Fibroblast of the aortic adventitia (primary cell): ENCODE measurements around the gene SMC3. TPM values are rescaled to one million over a fixed set of nuclear protein-coding genes. Genes with fewer than 3 reads are reported as not detected.
"Not testable (repeated sequence)": the region's sequence is repeated elsewhere in the genome, so short reads cannot be mapped to it uniquely, and the experiment has no call there.

ENCODE experiments used
- DNase-seq: peaks from one replicate; pipeline ENCODE4 v3.0.0-alpha.2; 2010; ENCODE audit warnings: low read depth
- H3K4me3 ChIP-seq: 2 replicates; pipeline ENCODE4 v1.5.1; 2011; ENCODE audit warnings: low read depth, mild to moderate bottlenecking, control low read depth, low read length, moderate library complexity
- total RNA-seq: library from RNA; depleted of rRNA; stranded (reverse); fragments of >200 nt; gene quantifications from 2 replicates; pipeline ENCODE4 v1.2.3, GENCODE V29; 2012; ENCODE audit warnings: low replicate concordance
- TF ChIP-seq, protein P1 (sequence below): IDR thresholded peaks from 2 replicates; pipeline ENCODE4 v1.5.1; 2011; ENCODE audit warnings: mild to moderate bottlenecking, low read length, control low read depth, inconsistent platforms; ENCODE audit not compliant: insufficient read depth

SMC3 gene
- total RNA-seq, 1 donor: 49.3 TPM

DNA sequence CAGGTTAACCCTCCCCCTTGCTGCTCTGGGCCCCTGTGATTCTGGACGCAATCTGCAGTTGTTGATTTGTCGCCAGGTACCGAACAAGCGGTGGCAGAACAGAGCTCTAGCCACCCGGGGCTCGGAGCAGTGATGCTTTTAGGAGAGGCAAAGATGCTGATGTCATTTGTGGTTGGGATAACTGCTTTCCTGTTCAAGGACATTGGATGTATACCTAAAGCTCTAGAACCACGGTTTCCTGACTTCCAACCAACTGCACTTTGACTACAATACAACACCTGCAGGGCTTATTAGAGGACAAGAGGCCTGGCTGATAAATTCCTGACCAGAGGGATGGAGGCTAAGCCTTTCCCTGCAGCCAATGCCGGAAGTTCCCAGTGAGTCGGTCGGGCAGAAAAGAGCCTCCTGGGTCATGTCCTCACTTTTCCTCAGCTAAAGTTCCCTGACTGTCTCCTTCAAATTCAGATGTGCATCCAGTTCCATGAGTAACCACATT, 70.1 kb downstream of the SMC3 start:
- TF ChIP-seq, protein P1, sequence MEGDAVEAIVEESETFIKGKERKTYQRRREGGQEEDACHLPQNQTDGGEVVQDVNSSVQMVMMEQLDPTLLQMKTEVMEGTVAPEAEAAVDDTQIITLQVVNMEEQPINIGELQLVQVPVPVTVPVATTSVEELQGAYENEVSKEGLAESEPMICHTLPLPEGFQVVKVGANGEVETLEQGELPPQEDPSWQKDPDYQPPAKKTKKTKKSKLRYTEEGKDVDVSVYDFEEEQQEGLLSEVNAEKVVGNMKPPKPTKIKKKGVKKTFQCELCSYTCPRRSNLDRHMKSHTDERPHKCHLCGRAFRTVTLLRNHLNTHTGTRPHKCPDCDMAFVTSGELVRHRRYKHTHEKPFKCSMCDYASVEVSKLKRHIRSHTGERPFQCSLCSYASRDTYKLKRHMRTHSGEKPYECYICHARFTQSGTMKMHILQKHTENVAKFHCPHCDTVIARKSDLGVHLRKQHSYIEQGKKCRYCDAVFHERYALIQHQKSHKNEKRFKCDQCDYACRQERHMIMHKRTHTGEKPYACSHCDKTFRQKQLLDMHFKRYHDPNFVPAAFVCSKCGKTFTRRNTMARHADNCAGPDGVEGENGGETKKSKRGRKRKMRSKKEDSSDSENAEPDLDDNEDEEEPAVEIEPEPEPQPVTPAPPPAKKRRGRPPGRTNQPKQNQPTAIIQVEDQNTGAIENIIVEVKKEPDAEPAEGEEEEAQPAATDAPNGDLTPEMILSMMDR: no peak
- no peak for DNase-seq

DNA sequence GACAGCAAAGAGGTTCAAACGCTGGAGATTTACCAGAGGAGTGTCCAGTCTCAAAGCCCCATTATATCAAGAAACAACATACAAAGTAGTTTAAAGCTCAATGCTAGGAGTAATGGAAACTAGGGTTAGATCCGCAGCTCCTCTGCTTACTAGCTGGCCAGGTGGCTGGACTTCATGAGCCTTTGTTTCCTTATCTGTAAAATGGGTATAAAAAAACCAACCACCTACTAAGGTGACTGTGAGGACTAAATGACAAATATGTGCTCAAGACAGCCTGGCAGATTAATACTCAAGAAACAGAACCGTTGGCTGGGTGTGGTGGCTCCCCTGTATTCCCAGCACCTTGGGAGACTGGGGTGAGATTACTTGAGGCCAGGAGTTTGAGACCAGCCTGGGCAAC, 70.8 kb downstream of the SMC3 start:
- TF ChIP-seq, protein P1: no peak
- H3K4me3 ChIP-seq: no peak overlapping the region
- no peak for DNase-seq

More for the DNA sequence above, 70.1 kb downstream of the SMC3 start:
- H3K4me3 ChIP-seq: no peak overlapping the region

DNA sequence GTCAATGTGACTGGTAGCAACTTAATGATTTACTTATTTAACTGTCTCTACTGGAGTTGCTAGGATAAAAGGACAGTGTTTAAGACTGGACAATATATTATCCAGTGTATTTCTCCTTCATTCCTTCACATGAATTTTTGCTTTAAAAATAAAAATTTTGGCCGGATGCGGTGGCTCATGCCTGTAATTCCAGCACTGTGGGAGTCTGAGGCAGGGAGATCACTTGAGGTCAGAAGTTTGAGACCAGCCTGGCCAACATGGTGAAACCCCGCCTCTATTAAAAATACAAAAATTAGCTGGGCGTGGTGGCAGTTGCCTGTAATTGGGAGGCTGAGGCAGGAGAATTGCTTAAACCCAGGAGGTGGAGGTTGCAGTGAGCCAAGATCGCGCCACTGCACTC, 71.6 kb downstream of the SMC3 start:
- not testable (repeated sequence) for DNase-seq, H3K4me3 ChIP-seq

DNA sequence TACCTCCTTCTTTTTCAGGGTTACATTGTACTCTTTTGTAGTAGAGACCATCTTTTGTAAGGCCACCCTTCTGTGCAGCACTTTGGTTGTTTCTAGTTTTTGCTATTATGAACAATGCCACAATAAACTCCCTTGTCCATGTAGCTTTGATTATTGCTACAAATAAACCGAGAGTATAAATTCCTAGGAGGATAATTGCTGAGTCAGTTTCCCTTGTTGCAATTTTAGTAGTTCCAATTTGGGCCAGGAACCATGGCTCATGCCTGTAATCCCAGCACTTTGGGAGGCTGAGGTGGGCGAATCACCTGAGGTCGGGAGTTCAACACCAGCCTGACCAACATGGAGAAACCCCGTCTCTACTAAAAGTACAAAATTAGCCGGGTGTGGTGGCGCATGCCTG, 72.4 kb downstream of the SMC3 start:
- DNase-seq, H3K4me3 ChIP-seq: not testable (repeated sequence)

DNA sequence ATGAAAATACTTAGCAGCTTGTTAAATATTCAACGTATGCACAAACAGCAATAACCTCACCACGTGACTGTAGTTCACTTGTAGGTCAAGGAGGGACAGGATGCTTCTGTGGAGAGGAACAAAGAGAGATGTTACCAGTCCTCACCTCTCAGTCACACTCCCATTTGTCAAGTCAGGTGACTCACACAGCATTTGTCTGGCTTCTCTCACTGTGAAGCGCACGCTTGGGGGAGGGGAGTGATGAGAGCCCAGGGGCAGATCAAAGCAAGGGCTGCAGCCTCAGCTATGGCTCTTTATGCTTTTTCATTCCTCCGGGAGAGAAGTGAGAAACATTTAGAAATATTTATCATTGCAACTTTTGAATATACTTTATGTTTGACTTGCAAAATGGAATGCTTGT, 73.8 kb downstream of the SMC3 start:
- TF ChIP-seq, protein P1: no peak
- no peak overlapping the region for H3K4me3 ChIP-seq
- no peak for DNase-seq

DNA sequence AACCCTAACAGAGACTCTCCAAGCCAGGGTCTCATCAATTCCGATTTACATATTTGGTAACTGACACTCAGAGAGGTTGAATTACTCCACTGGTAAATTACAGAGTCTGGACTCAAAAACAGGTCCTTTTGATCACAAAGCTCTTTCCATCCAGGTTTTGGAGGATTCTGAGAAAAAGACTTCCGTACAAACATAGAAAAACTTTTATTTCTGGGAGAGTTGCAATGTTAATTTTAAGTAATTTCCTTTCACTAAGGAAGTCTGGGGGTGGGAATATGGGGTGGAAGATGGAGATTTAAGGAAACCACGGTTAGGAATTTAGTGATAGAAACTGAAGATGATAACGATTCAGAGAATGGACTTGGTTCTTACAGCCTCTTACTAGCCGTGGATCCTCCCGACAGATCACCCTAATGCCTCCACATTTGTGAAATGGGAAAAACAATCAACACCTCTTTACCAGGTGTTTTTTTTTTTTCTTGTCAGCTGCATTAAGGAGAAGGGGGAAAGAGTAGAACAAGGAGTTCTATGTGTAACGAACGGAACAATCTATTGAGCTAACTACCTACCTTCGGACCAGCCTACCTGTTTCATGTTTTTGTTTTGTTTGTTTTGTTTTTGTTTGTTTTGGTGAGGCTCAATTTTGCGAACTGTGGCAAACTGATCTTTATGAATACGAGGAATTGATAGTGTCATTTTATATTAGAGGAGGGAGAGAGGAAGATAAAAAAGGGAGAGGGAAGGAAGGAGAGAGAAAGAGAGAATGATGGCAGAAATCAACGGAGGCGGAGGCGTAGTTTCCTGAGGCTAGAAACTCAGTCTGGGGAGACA, 74.9 kb downstream of the SMC3 start:
- no peak overlapping the region for H3K4me3 ChIP-seq
- TF ChIP-seq, protein P1: no peak
- DNase-seq: no peak

DNA sequence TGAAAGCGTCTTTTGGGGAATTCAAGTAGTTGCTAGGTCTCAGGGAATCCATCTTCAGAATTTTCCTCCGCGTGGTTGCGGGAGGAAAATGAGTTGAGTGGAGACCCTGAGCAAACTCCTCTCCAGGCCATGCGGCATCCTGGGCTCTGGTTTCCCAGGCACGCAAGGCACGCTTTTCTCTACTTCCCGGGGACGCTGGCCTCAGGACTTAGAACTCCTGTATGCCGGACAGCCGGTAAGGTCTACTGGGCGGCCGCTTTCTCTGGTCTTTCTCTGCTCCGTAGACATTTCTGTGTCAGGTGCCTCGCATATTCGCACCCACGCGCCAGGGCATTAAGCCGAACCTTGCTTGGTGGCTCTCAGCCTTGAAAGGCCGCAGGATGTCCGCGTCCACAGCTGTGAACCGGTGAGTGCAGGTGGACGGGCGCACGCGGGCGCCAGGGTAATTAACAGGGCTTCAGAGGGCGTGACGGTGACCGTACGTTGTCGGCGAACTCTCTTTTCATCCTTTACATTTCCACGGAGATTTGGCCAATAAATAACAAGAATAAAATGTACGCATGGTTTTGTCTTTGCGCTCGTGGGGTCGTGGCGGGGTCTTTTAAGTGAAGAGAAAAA, 75.6 kb downstream of the SMC3 start:
- no peak overlapping the region for H3K4me3 ChIP-seq
- TF ChIP-seq, protein P1: no peak
- DNase-seq: no peak
